Prostate gland (tissue), 2 donors: ENCODE results near the gene PAK1. TPM values are rescaled to one million over a fixed set of nuclear protein-coding genes. Genes with fewer than 3 reads are reported as not detected.

Experiments
- DNase-seq: peaks from one replicate; pipeline ENCODE4 v3.0.0-alpha.2; 2019; ENCODE audit warnings: low spot score
- H3K27ac ChIP-seq, 2 donors: fragments of 200-600 bp; sonication (generic); 2 replicates each; pipeline ENCODE4 v1.5.1; 2017 to 2019
- H3K27me3 ChIP-seq: fragments of 200-600 bp; sonication (generic); replicated peaks from 2 replicates; pipeline ENCODE4 v1.5.1; 2019; ENCODE audit not compliant: insufficient read depth
- H3K36me3 ChIP-seq, 2 donors: fragments of 200-600 bp; sonication (generic); 1 replicate in 1 of 2; 2 replicates in 1 of 2; pipeline versions ENCODE4 v1.5.1 to v1.8.1; 2017 to 2019
- H3K4me1 ChIP-seq: fragments of 200-600 bp; sonication (generic); replicated peaks from 2 replicates; pipeline ENCODE4 v1.5.1; 2019
- H3K4me3 ChIP-seq, 2 donors: fragments of 200-600 bp; sonication (generic); 2 replicates each; pipeline ENCODE4 v1.5.1; 2017 to 2019
- H3K9me3 ChIP-seq: fragments of 200-600 bp; sonication (generic); 2 replicates; pipeline ENCODE4 v1.5.1; 2017
- CTCF ChIP-seq, 4 experiments: fragments of 200-600 bp in 2 of 4; fragments of 450-650 bp in 2 of 4; sonication (generic) in 2 of 4; IDR thresholded peaks; 1 replicate in 3 of 4; 2 replicates in 1 of 4; pipeline ENCODE4 v1.5.1; 2016 to 2019; ENCODE audit warnings: antibody characterized with exemption in 4 of 4, mild to moderate bottlenecking in 2 of 4, moderate library complexity in 2 of 4
- POLR2A ChIP-seq: fragments of 450-650 bp; IDR thresholded peaks from one replicate; pipeline ENCODE4 v1.6.1; 2016; ENCODE audit warnings: antibody characterized with exemption, mild to moderate bottlenecking
- POLR2AphosphoS5 ChIP-seq: sonication (generic); formaldehyde crosslinking; IDR thresholded peaks from one replicate; pipeline ENCODE4 v1.6.1; 2017; ENCODE audit warnings: antibody characterized with exemption
- WGBS: methylation state at CpG from one replicate; pipeline ENCODE4 v1.1.5; 2018; 5-methylcytosine and 5-hydroxymethylcytosine counted together
- intact Hi-C: fragments of 100-400 bp; cut with DNase I; formaldehyde crosslinking; loops from one replicate; pipeline ENCODE4 v1.14.2; 2022
- total RNA-seq, 2 donors: library from RNA; depleted of rRNA; stranded (reverse); fragments of >200 nt; gene quantifications; one replicate each; pipeline ENCODE4 v1.1.0, GENCODE V29; 2016

PAK1 gene
- total RNA-seq, 2 donors from 2014 or later, result 39.6 to 61.7 TPM

GRCh38 chr11:77289737-77290136 lies 184.2 kb downstream of the PAK1 start:
- Histone ChIP-seq H3K4me1 (no peaks in the 10 kb centered on the region), H3K36me3 (no peaks in the 10 kb centered on the region), H3K9me3 (no peaks in the 10 kb centered on the region), H3K27me3 (peaks cover 3% of the 10 kb centered on the region), H3K27ac (no peak overlapping the region), H3K4me3 (no peak overlapping the region)
- TF ChIP-seq CTCF (IDR thresholded peaks at IDR 0.05) (no peak), POLR2AphosphoS5 (no peak)
- intact Hi-C loops, result no loop called here
- 70% methylated on average over 4 of the region's 4 CpGs for WGBS
- no peak for DNase-seq

- Histone ChIP-seq H3K36me3 (no peaks in the 10 kb centered on the region), H3K27me3 (peaks cover 3% of the 10 kb centered on the region), H3K4me3 (no peak overlapping the region), H3K4me1 (no peaks in the 10 kb centered on the region), H3K9me3 (no peaks in the 10 kb centered on the region), H3K27ac (no peak overlapping the region)
- 75% methylated on average over 5 of the region's 5 CpGs for WGBS
- intact Hi-C loops, result no loop called here
- no peak for DNase-seq
- no peak for TF ChIP-seq POLR2A
These were observed 186.2 kb downstream of the PAK1 start for GRCh38 chr11:77287615-77288273.

GRCh38 chr11:77287136-77287535 lies 186.8 kb downstream of the PAK1 start:
- Histone ChIP-seq H3K27ac (no peak overlapping the region), H3K4me3 (no peak overlapping the region), H3K9me3 (no peaks in the 10 kb centered on the region), H3K36me3 (no peaks in the 10 kb centered on the region), H3K4me1 (no peaks in the 10 kb centered on the region), H3K27me3 (peaks cover 3% of the 10 kb centered on the region)
- 94% methylated on average over 3 of the region's 3 CpGs for WGBS
- DNase-seq, result no peak
- intact Hi-C loops, result no loop called here
- TF ChIP-seq CTCF (IDR thresholded peaks at IDR 0.05) (no peak), POLR2A (no peak), POLR2AphosphoS5 (no peak)

GRCh38 chr11:77284476-77285468 lies 189.1 kb downstream of the PAK1 start:
- Histone ChIP-seq H3K27ac (no peak overlapping the region), H3K4me3 (no peak overlapping the region), H3K27me3 (peaks cover 3% of the 10 kb centered on the region), H3K9me3 (no peaks in the 10 kb centered on the region), H3K4me1 (no peaks in the 10 kb centered on the region), H3K36me3 (no peaks in the 10 kb centered on the region)
- no peak for DNase-seq
- intact Hi-C loops, result no loop called here
- 86% methylated on average over 6 of the region's 6 CpGs for WGBS
- TF ChIP-seq POLR2AphosphoS5, result no peak
- no peak for TF ChIP-seq CTCF (IDR thresholded peaks at IDR 0.05)
- TF ChIP-seq POLR2A, result no peak

- WGBS, result 54% methylated on average over 3 of the region's 3 CpGs
- no peaks in the 10 kb centered on the region for H3K9me3 ChIP-seq
These were observed 190.8 kb downstream of the PAK1 start for GRCh38 chr11:77283101-77283500.

More at GRCh38 chr11:77283101-77283500, 190.8 kb downstream of the PAK1 start:
- TF ChIP-seq POLR2A (no peak), POLR2AphosphoS5 (no peak), CTCF (IDR thresholded peaks at IDR 0.05) (no peak)
- intact Hi-C loops, result no loop called here
- Histone ChIP-seq H3K4me3 (no peak overlapping the region), H3K4me1 (no peaks in the 10 kb centered on the region), H3K27ac (no peak overlapping the region), H3K36me3 (no peaks in the 10 kb centered on the region), H3K27me3 (no peaks in the 10 kb centered on the region)
- no peak for DNase-seq
